GM12892 (cell line): ENCODE data around the gene METTL22.

Source experiments
- POLR2A ChIP-seq: IDR thresholded peaks from 2 replicates; pipeline ENCODE4 v1.6.1; 2011; ENCODE audit warnings: low read depth, low read length, control low read depth
- POLR2AphosphoS5 ChIP-seq: IDR thresholded peaks from 2 replicates; pipeline ENCODE4 v1.6.1; 2011; ENCODE audit warnings: low read depth, low read length, control low read depth
- TAF1 ChIP-seq: IDR thresholded peaks from 2 replicates; pipeline ENCODE4 v1.6.1; 2011; ENCODE audit warnings: low read depth, mild to moderate bottlenecking, control low read depth, low read length, borderline replicate concordance

DNA sequence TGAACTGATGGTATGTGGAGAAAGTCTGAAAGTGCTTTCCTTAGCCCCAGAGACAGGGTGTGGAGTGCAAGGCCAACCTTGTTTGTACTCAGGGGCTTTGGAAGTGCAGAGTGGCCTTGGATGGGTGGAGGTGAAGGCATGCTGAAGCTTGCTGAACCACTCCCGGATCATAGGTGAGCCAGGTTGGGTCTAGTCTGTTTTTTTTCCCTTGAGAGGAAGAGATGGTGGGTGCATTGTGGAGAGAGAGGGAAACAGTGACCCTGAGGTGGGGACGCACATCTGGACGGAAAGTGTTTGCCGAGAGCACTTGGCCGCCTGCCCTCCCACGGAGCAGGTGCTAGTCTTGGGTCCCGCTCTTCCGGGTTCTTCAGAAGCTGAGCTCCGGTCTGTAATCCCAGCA lies 65.4 kb downstream of the METTL22 start:
- TF ChIP-seq POLR2A = no peak
- TF ChIP-seq POLR2AphosphoS5 = no peak
- no peak for TF ChIP-seq TAF1
